Activated CD4-positive, alpha-beta T cell treated with anti-CD3 and anti-CD28 coated beads, Interleukin-2, amount 50 U/mL, for 4 hours (primary cell): ENCODE measurements around the gene FXYD3.

Experiments used
- DNase-seq, 2 experiments: peaks; one replicate each; pipeline ENCODE4 v3.0.0-alpha.2; 2020

FXYD3 gene, protein sequence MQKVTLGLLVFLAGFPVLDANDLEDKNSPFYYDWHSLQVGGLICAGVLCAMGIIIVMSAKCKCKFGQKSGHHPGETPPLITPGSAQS

DNA sequence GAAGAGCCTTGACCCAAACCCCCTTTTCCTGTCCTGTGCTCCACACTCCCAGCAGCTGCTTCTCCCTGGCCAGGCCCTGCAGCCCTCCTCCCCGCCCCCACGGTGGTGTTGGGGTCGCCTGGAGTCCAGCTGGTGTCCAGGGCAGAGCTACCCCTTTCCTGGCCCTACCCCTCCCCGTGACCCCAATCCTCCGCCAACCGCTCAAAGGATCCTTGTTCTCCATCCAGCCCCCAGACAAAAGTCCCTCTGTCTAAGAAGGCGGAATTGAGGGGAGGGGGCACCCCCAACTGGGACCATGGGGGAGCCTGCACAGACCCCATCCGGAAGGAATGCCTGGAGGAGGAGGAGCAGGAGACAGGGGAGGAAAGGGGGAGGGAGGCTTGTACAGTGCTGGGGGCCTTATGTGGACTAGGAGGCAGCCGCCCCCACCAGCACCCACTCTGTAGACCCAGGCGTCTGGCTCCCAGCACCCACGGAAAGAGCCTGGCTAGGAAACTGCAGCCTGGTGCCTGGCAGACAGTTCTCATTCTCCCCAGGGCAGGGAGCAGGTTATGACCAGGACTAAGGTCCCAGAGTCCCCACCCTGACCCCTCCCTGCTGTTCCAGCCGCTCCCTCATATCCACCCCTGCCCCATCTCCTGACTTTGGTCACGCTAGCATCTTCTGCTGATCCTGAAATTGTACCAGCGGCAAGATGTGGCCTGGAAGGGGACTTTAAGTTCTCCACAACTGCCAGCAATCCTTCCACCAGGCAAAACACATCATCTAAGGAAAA is at the start of gene FXYD3:
Gene FXYD3 (plus strand): TSS at position 647 of the 775 bp plus-strand sequence. CDS start 3,554 bp downstream, outside the sequence.
- DNase-seq, result no peak

DNA sequence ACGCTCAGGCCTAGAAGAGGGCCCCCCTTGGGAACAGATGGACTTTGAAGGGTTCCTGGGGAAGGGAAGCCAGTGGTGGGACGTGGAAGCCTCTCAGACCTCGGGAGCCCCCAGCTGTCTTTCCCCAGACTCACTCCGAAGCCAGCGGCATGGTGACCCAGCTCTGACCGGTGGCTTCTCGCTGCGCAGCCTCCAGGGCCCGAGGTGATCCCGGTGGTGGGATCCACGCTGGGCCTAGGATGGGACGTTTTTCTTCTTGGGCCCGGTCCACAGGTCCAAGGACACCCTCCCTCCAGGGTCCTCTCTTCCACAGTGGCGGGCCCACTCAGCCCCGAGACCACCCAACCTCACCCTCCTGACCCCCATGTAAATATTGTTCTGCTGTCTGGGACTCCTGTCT is 49.5 kb upstream of the FXYD3 start:
- DNase-seq, result no peak

DNA sequence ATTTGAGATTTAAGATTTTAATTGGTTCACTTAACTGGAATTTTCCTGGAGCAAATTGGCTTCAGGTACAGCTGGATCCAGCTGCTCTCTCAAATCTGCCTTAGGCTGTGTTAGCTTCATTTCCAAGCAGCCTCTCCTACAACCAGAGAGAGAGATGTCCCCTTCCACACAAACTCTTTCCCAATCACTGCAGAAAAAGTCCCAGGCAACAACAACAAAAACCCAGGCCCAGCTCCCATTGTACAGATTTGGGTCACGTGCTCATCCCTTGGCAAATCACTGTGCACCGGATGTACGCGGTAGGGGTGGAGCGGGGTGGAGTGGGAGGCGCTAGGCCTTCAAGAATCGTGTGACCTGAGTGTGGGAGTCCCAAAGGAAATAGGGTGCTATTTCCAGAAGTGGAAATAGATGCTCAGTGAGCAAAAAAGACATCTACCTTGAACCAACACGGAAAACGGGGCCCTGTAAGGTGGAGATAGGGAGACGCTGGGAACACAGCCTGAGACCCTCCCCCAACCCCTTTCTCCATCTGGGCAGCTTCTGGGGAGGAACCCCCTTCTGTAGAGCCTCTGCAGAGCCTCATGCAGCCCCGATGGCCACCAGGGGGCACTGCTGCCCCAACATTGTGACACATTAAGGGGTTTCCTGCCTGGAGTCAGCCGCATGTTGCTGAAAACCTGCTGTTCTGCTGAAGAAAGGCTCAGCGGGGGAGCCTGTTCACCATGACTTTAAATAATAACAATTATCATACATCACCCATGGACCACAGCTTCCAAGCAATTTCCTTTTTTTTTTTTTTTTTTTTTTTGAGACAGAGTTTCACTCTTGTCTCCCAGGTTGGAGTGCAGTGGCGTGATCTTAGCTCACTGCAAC is 48.7 kb upstream of the FXYD3 start:
- DNase-seq, result peak; percentile 88 to 90

DNA sequence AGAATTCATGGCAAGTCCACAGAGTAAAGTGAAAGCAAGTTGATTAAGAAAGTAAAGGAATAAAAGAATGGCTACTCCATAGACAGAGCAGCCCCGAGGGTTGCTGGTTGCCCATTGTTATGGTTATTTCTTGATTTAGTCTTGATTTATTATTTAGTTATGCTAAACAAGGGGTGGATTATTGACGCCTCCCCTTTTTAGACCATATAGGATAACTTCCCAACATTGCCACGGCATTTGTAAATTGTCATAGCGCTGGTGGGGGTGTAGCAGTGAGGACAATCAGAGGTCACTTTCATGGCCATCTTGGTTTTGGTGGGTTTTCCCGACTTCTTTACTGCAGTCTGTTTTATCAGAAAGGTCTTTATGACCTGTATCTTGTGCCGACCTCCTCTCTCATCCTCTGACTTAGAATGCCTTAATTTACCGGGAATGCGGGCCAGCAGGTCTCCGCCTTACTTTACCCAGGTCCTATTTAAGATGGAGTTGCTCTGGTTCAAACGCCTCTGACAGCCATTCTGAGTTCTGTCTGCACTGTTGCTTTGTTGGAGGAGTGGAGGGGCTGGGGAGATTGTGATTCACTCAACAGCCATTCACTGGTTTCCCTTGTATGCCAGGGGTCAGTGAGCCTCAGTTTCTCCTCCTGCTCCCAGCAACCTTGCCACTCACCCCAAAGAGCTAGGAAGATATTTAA is 46.5 kb upstream of the FXYD3 start:
- no peak for DNase-seq

DNA sequence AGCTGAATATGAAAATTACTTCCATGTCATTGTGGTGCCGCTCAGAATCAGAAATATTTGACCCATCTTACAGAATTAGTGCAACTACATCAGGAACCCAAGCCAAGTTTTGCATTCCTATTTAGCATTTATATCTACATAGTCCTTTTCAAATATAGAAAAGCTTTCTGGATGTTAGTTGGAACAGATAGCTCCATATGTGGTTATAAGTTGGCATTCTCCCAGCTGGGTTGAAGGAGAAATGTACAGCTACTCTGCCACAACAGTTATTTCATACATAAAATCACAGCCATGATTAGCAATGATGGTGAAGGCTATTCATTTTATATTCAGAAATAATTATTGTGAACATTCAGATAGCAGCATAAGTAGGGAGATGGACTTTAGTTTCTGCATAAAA is 45.9 kb upstream of the FXYD3 start:
- DNase-seq, result no peak

DNA sequence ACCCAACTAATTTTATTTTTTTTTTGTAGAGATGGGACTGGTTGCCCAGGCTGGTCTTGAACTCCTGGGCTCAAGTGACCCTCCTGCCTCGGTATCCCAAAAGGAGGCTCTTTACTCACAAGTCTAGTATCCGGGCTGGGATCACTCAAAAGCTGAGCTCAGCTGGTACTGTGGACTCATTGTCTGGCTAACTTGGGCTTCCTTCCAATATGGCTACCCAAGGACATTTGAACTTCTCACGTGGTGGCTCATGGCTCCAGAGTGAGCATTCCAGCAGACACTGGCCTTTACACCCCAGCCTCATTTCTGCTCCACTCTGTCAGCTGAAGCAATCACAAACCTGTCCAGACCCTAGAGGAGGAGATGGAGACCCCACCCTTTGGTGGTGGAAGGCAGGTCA is 45.2 kb upstream of the FXYD3 start:
- DNase-seq, result no peak

DNA sequence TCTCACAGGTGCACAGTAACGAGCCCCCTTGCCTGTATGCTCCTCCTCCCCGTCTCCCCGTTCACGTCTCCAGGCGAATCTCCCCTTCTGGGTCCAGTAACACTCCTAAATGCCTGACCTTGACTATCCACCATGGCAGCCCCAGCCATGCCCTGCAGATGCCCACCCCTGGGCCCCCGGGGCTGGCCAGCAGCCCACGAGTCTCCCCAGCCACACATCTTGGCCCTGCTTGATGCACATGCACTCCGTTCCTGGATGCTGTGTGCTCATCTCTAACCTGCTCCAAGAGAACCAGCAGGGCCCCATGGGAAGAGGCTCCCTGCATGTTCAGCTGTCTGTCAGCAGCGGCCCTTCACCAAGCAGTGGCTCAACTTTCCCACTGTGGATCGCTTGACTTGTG is 42.1 kb upstream of the FXYD3 start:
- DNase-seq, result no peak

DNA sequence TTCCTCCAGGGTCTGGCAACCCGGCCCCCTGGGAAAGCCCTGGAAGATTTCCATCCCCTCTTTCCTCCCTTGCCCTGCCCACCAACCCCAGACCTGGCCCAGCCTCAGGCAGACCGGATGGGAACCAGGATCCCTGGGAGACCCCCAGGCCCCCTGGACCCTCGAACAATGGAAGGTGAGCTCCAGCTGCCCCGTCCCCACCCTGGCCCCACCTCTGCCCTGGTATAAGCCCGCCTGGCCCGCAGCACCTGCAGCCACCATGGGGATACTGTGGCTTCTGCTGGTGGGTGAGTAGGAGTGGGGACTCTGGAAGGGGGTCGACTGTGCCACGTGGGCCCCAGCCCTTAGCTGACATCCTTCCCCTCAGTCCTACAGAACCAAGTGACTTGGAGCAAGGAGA is 41.7 kb upstream of the FXYD3 start:
- DNase-seq, result no peak

DNA sequence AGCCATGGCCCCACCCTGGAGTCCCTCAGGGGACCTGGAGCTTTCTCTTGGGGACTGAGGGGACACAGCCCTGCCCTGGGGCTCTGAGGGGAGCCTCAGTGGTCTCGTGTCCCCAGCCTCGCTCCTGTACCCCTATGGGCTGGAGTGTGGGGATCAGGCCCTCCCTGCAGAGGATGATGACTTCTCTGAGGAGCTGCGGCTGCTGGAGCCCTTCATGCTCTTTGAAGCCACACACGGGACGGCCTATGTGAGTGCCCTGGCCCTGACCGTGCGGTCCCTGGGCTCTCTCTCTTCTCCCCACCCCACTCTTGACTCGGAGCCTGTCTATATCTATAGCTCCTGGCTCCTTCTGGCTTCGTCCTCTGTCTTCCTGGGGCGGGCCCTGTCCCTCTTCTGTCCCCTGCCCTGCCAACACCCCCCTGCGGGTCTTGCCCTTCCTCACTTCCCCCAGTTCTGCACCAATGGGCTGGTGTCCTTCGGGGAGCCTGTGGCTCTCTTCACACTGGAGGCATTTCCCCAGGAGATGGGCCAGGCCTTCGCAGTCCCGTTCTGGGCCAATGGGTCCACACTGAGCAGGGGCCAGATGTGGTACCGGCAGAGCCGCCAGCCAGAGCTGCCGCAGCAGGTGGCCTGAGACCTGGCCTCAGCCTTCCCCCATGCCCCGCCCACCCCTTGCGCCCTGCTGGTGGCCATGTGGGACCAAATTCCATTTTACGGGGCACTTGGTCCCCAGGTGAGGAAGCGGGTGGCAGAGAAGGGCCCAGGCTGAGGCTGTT is 41.0 kb upstream of the FXYD3 start:
- no peak for DNase-seq

DNA sequence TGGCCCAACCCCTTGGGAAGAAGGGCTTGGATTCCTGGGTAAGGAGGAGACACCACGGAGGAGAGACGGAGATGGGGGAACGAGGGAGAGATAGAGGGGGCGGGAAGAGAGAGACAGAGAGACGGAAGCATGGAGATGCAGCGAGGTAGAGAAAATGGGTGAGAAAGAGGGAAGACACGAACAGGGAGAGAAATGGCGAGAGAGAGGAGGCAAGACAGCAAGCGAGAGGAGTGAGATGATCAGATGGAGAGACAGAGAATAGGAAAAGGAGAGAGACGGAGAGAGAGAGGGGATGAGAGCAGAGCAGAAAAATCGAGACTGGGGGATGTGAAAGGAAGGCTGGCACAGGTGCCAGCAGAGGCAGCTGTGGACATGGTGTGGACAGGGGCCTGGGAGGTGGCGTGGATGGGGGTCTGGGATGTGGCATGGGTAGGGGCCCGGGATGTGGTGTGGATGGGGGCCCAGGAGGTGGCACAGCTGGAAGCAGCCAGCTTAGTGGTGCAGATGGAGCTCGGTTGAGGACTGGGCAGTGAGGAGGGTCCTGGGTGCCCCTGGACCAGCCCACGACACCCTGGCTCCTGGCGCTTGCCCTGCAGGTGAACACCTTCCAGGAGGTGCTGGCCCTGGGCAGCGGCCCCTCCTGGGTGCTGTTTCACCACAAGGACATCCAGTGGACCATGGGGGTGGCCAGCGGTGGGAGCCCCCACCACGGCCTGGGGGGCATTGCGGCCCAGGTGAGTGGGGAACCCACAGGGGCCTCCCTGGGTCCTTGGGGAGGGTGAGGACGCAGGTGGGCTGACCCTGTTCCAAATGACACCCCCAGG is 40.2 kb upstream of the FXYD3 start:
- no peak for DNase-seq

DNA sequence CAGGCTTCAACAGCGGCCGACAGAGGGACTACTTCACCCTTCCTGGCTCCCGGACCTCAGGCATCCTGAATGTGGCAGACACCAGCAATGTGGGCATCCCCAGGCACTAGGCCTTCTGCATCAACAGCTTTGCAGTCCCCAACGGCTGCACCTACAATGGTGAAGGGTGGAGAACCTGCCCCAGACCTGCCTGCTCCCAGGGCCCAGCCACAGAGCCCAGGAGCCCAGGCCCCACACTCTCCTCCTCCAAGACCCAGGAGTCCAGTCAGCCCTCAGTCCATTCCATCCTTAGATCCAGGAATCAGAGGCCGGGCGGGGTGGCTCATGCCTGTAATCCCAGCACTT is 39.6 kb upstream of the FXYD3 start:
- no peak for DNase-seq

DNA sequence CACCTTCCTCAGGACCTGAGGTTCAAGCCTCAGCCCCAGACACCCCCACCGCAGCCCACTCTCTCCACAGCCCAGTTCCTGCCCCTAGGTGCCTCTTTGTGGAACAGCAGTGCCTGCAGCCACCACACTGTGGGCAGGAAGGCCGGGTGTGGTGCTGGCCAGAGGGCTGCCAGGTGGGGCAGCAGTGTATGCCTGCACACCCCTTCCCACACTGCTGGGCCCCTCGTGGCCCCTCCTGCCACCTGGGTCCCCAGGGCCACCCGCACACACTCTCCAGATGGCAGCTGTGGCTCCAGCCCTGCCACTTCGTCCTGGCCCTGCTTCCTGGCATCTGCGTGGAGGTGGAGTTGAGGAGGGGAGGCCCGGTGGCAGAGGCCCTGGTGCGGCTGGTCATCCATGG is 39.0 kb upstream of the FXYD3 start:
- no peak for DNase-seq

DNA sequence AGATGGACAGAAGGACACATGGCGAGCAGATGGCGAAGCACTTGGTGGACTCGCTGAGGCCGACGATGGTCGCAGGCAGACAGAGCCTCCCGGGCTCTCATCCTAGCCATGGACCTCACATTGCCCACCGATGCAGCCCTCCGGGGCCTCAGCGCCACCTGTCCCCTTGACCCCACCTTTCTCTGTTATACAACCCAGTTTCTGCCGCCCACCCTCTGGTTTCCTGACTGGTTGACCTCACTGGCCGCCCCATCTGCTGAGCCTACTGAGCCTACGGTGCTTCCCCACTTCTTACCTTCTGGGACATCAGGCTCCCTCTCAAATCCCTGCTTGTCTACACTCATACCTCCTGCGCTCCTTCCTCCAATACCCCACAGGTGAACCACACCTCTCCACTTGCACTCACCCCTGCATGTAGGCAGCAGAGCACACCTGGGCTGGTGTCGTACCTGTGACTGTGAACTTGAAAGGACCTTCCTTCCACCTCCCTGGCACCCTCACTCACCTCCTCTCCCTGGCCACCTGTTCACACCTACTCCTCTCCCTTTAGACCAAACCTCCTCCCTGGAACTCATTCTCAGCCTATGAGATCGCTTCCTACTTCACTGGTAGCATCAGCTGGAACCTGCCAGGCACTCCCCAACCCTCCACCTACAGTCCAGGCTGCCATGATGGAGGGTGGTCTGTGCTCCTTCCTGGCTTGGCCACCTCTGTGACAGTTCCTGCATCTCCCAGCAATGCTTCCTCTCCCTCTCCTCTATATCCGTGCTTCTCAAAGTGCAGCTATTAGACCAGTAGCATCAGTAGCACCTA is 38.0 kb upstream of the FXYD3 start:
- DNase-seq, result no peak

DNA sequence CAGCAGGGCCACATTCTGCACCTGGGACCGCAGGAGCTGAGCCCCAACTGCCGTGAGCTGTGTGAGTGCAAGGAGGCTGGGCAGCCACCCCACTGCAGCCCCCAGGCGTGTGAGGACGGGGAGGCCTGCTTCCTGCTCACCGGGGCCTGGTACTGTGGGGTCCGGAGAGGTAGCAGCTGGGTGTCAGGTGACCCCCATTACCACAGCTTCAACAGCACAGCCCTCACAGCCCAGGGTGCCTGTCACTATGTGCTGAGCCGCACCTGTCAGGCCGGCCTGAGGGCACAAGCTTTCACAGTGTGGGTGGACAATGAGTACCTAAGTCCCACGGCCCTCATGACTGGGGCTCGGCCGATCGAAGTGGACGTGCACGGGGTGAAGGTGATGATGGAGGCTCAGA is 35.8 kb upstream of the FXYD3 start:
- DNase-seq, result no peak

DNA sequence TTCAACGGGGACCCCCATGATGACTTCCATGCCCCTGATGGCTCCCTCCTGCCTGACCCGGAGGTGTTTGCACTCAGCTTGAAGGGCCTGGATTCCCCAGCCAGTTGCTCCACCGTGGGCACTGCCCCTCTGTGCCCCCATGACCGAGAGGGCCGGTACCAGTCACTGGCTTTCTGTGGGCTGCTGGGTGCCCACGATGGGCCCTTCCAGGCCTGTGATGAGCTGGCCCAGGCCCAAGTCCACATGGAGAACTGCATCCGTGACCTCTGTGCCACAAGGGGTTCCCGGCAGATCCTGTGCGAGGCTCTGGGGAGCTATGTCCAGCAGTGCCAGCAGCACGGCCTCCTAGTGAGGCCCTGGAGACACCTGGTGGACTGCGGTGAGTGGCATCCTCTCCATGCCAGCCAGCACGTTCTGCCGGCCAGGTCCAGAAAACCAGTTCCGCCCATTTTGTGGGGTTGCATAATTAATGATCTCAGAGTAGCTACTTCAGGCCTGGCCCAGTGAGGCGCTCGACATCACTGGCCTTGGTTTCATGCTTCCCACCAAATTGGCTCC is 34.9 kb upstream of the FXYD3 start:
- no peak for DNase-seq

DNA sequence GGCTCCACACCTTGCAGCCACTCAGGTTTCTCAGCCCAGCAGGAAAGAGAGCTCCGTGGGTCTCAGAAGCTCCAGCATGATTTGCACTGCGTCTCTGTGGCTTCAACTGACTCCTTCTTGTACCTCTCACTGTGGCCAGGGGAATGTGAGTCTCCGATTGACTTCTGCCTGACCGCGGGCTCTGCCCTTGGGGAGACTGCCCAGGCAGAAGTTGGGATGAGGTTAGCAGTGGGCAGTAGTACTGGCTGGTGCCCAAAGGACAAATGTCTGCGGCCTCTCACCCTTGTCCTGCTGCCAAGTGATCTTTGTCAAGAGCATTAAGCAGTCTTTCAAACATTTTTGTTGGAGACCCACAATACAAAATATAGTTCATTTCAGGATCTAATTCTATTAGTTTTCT is 34.4 kb upstream of the FXYD3 start:
- DNase-seq, result no peak

DNA sequence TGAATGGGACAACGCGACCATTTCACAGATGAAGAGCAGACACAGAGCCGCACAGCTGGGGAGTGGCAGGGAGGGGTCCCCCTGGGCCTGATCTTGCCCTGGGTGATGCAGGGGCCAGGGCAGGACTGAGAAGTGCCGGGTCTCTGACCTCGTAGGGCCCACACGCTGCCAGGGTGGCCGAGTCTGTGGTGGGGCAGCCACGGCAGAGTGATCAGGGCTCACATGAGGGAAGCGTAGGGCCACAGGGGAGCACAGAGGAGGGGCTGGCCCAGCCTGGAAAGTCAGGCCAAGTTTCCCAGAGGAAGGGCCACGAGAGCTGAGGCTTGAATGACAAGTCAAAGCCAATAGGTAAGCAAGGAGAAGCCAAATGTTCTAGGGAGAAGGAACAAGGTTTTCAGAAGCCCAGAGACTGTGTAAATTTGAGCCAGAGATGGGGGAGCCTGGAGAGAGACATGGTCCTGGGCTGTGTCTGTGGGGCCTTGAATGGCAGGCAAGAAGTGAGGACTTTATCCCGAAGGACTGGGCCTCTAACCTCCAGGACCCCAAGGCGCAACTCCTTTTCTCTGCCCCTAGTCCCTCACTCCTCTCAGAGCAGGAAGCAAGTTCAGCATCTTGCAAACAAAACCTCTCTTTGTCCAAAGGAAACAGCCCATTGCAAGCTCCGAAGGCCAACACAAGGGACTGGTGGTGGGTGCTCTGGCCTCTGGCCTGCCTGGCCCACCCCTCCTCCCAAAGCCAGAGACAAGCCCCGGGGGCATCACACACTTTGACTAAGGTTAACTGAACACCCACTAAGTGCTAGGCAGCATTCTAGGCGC is 31.7 kb upstream of the FXYD3 start:
- DNase-seq, result no peak

DNA sequence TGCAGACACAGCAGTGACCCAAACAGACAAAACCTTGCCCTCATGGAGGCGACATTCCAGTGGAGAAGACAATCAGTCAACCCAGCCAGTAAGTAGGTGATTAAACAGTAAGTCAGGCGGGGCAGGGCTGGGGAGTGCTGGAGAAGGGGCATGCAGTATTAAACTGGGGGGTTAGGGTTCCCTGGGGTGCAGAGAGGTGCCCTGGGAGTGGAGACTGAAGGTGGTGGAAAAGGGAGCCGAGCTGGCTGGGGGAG is 31.2 kb upstream of the FXYD3 start:
- no peak for DNase-seq

DNA sequence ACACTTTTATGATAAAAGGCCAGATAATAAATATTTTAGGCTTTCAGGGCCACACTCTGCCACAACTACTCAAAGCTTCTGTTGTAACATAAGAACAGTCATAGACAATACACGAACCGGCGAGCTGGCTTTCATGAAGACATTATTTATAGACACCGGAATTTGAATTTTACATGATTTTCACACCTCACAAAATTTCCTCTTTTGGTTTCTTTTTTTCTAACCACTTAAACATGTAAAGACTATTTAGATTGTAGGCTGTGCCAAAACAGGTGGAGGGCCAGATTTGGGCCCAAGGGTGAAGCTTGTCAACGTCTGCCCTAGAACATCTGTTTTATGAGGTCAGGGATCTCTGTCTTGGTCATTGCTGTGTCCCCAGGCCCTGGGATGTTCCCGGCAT is 29.7 kb upstream of the FXYD3 start:
- DNase-seq, result no peak

DNA sequence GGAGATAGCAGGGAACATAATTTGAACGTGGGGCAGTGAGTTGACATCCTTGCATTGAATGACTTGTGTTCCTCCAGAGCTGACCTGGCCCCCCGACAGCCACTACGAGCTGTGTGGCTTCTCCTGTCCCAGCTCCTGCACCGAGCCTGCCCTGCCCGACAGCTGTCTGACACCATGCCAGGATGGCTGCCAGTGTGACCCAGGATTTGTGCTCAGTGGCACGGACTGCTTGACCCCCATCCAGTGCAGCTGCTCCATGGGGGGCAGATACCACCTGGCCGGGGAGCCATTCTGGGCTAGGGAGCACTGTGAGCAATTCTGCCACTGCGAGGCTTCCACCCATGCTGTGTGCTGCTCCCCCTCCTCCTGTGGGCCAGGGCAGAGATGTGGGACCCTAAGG is 29.2 kb upstream of the FXYD3 start:
- no peak for DNase-seq
